SU-DHL-6 (cell line): ENCODE results near the gene SH3RF3.

Source experiments
- EZH2phosphoT487 ChIP-seq: fragments of 200-600 bp; sonication (generic), shearing (Covaris generic); conservative IDR thresholded peaks from 2 replicates; pipeline ENCODE4 v1.6.1; 2018; ENCODE audit warnings: mild to moderate bottlenecking, antibody characterized with exemption, low read length, moderate library complexity, mixed read lengths
- TF ChIP-seq, protein P1 (sequence below): fragments of 200-600 bp; sonication (generic); IDR thresholded peaks from one replicate; pipeline ENCODE4 v1.5.1; 2017; ENCODE audit warnings: antibody characterized with exemption, mild to moderate bottlenecking, low read length, moderate library complexity; ENCODE audit not compliant: insufficient read depth, poor library complexity, severe bottlenecking

DNA sequence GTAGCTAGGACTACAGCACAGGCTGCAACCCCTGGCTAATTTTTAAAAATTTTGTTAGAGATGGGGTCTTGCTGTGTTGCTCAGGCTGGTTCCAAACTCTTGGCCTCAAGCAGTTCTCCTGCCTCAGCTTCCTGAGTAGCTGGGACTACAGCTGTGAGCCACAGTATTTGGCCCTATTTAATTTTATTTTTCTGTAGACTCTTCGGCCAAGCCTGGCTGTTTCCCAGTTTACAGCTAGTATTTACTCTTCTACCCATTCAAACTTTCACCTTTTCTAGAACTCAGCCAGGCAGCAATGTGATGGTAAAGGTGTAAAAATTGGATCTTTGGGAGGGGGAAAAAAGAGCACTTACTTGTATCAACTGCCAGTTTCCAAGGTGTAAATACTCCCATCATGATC lies 35.3 kb downstream of the SH3RF3 start:
- TF ChIP-seq, protein P1, sequence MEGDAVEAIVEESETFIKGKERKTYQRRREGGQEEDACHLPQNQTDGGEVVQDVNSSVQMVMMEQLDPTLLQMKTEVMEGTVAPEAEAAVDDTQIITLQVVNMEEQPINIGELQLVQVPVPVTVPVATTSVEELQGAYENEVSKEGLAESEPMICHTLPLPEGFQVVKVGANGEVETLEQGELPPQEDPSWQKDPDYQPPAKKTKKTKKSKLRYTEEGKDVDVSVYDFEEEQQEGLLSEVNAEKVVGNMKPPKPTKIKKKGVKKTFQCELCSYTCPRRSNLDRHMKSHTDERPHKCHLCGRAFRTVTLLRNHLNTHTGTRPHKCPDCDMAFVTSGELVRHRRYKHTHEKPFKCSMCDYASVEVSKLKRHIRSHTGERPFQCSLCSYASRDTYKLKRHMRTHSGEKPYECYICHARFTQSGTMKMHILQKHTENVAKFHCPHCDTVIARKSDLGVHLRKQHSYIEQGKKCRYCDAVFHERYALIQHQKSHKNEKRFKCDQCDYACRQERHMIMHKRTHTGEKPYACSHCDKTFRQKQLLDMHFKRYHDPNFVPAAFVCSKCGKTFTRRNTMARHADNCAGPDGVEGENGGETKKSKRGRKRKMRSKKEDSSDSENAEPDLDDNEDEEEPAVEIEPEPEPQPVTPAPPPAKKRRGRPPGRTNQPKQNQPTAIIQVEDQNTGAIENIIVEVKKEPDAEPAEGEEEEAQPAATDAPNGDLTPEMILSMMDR: no peak
- TF ChIP-seq EZH2phosphoT487: no peak
